Mesendoderm (in vitro differentiated cells): ENCODE data around the gene LIPG.

Source experiments
- DNase-seq: peaks from one replicate; pipeline ENCODE4 v3.0.0; 2013
- H2AK5ac ChIP-seq: 2 replicates; pipeline ENCODE4 v1.6.1; 2013; ENCODE audit warnings: low read length, inconsistent platforms
- H2BK120ac ChIP-seq: 2 replicates; pipeline ENCODE4 v1.6.1; 2013; ENCODE audit warnings: low read depth, mild to moderate bottlenecking, low read length, moderate library complexity, mixed read lengths
- H2BK15ac ChIP-seq: replicated peaks from 2 replicates; pipeline ENCODE4 v1.6.1; 2013; ENCODE audit warnings: low read depth, mild to moderate bottlenecking, moderate library complexity
- H2BK5ac ChIP-seq: 2 replicates; pipeline ENCODE4 v1.6.1; 2013; ENCODE audit warnings: low read length, inconsistent platforms
- H3K18ac ChIP-seq: 2 replicates; pipeline ENCODE4 v1.6.1; 2013; ENCODE audit warnings: mild to moderate bottlenecking, low read length, mixed read lengths
- H3K23ac ChIP-seq: one replicate; pipeline ENCODE4 v1.6.1; 2013; ENCODE audit warnings: low read length
- H3K27ac ChIP-seq: 2 replicates; pipeline ENCODE4 v1.5.1; 2013; ENCODE audit warnings: low read depth, mild to moderate bottlenecking, inconsistent platforms, low read length, moderate library complexity
- H3K27me3 ChIP-seq: 2 replicates; pipeline ENCODE4 v1.6.1; 2013; ENCODE audit warnings: low read length, control low read depth, mild to moderate bottlenecking, inconsistent platforms; ENCODE audit not compliant: insufficient read depth, poor library complexity
- H3K36me3 ChIP-seq: 2 replicates; pipeline ENCODE4 v1.6.1; 2013; ENCODE audit warnings: low read length, inconsistent platforms; ENCODE audit not compliant: control insufficient read depth, insufficient read depth
- H3K4ac ChIP-seq: one replicate; pipeline ENCODE4 v1.6.1; 2013; ENCODE audit warnings: low read depth, mild to moderate bottlenecking, low read length, moderate library complexity
- H3K4me1 ChIP-seq: 2 replicates; pipeline ENCODE4 v1.6.1; 2013; ENCODE audit warnings: low read depth, low read length, inconsistent platforms; ENCODE audit not compliant: control insufficient read depth
- H3K4me2 ChIP-seq: 2 replicates; pipeline ENCODE4 v1.6.1; 2013; ENCODE audit warnings: low read length
- H3K4me3 ChIP-seq: 2 replicates; pipeline ENCODE4 v1.5.1; 2013; ENCODE audit warnings: mild to moderate bottlenecking, low read length
- H3K56ac ChIP-seq: one replicate; pipeline ENCODE4 v1.6.1; 2013; ENCODE audit warnings: low read length
- H3K79me1 ChIP-seq: 2 replicates; pipeline ENCODE4 v1.6.1; 2013; ENCODE audit warnings: low read length, inconsistent platforms
- H3K79me2 ChIP-seq: 2 replicates; pipeline ENCODE4 v1.6.1; 2013; ENCODE audit warnings: mild to moderate bottlenecking, low read length; ENCODE audit not compliant: control insufficient read depth, insufficient read depth
- H3K9ac ChIP-seq: 2 replicates; pipeline ENCODE4 v1.6.1; 2013; ENCODE audit warnings: low read length, inconsistent platforms
- H4K5ac ChIP-seq: one replicate; pipeline ENCODE4 v1.6.1; 2013; ENCODE audit warnings: low read length
- H4K8ac ChIP-seq: one replicate; pipeline ENCODE4 v1.6.1; 2013; ENCODE audit warnings: low read depth, mild to moderate bottlenecking, control low read depth, low read length, moderate library complexity
- WGBS: extraction: QIAGEN DNeasy Blood & Tissue Kit; methylation state at CpG from one replicate; pipeline ENCODE4 v1.1.7; 2013; ENCODE audit warnings: low lambda C conversion rate, missing lambda C conversion rate; ENCODE audit not compliant: insufficient coverage; ENCODE audit errors: extremely low coverage; 5-methylcytosine and 5-hydroxymethylcytosine counted together

LIPG gene

GRCh38 chr18:49640741-49641140 is 78.9 kb downstream of the LIPG start:
- no CpG with 5 or more reads among the region's 6 CpGs for WGBS
- Histone ChIP-seq H3K4me1 (peaks cover 2% of the 10 kb centered on the region), H2AK5ac (no peak overlapping the region), H3K56ac (no peak overlapping the region), H3K27me3 (no peaks in the 10 kb centered on the region), H4K5ac (no peak overlapping the region), H3K4ac (no peak overlapping the region), H3K9ac (no peak overlapping the region), H3K36me3 (no peaks in the 10 kb centered on the region), H3K27ac (no peak overlapping the region), H3K4me3 (no peak overlapping the region), H3K4me2 (no peak overlapping the region), H3K18ac (no peak overlapping the region), H4K8ac (no peak overlapping the region), H2BK15ac (no peak overlapping the region), H3K79me1 (no peaks in the 10 kb centered on the region), H2BK120ac (no peak overlapping the region), H3K79me2 (no peaks in the 10 kb centered on the region), H2BK5ac (no peak overlapping the region), H3K23ac (no peak overlapping the region)
- no peak for DNase-seq

DNA sequence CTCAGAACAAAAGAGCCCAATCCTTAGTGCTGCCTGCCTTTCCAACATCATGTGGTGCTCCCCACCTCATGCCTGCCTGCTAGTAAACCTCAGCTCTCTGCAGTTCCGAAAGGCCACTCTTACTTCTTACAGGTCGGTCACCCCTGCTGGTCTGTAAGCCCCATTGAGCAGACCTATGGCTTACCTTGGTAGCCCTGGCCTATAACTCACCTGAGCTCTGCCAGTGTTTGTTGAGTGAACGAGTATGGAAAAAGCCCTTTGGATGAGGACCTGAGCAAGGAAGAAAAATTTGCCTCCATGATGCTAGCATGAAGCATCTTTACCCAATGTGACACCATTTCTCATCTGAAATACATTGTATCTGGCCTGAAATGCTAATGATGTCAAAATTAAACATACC is 83.3 kb downstream of the LIPG start:
- H3K4ac ChIP-seq, result no peak overlapping the region
- no peaks in the 10 kb centered on the region for H3K79me2 ChIP-seq
- no CpG with 5 or more reads among the region's 3 CpGs for WGBS

GRCh38 chr18:49645841-49646351 is 84.0 kb downstream of the LIPG start:
- H3K27ac ChIP-seq, result no peak overlapping the region

More for the DNA sequence above, 83.3 kb downstream of the LIPG start:
- Histone ChIP-seq H3K4me1 (peaks cover 3% of the 10 kb centered on the region), H2BK5ac (no peak overlapping the region), H3K18ac (no peak overlapping the region), H4K5ac (no peak overlapping the region), H3K79me1 (no peaks in the 10 kb centered on the region), H3K27ac (no peak overlapping the region), H3K4me3 (no peak overlapping the region), H2BK120ac (no peak overlapping the region), H3K4me2 (no peak overlapping the region), H4K8ac (no peak overlapping the region), H3K56ac (no peak overlapping the region), H3K36me3 (no peaks in the 10 kb centered on the region), H3K27me3 (no peaks in the 10 kb centered on the region), H2AK5ac (no peak overlapping the region), H2BK15ac (no peak overlapping the region), H3K9ac (no peak overlapping the region), H3K23ac (no peak overlapping the region)
- DNase-seq, result no peak

GRCh38 chr18:49646873-49647272 is 85.0 kb downstream of the LIPG start:
- Histone ChIP-seq H3K27ac (no peak overlapping the region), H3K4me1 (peaks cover 3% of the 10 kb centered on the region), H2BK5ac (no peak overlapping the region), H3K4ac (no peak overlapping the region), H3K79me2 (no peaks in the 10 kb centered on the region), H3K27me3 (no peaks in the 10 kb centered on the region), H4K8ac (no peak overlapping the region), H3K36me3 (no peaks in the 10 kb centered on the region), H3K56ac (no peak overlapping the region), H3K4me3 (no peak overlapping the region), H3K79me1 (no peaks in the 10 kb centered on the region), H3K9ac (no peak overlapping the region), H4K5ac (no peak overlapping the region), H3K4me2 (no peak overlapping the region), H2BK15ac (no peak overlapping the region), H3K23ac (no peak overlapping the region), H2BK120ac (no peak overlapping the region), H3K18ac (no peak overlapping the region), H2AK5ac (no peak overlapping the region)
- no peak for DNase-seq
- WGBS, result no CpG with 5 or more reads among the region's 3 CpGs

More at GRCh38 chr18:49645841-49646351, 84.0 kb downstream of the LIPG start:
- Histone ChIP-seq H3K79me2 (no peaks in the 10 kb centered on the region), H3K23ac (no peak overlapping the region), H2BK120ac (no peak overlapping the region), H4K5ac (no peak overlapping the region), H3K9ac (no peak overlapping the region), H3K4me3 (no peak overlapping the region), H3K27me3 (no peaks in the 10 kb centered on the region), H3K4ac (no peak overlapping the region), H3K4me2 (no peak overlapping the region), H2AK5ac (no peak overlapping the region), H3K4me1 (peaks cover 3% of the 10 kb centered on the region), H3K18ac (peak overlapping the region; percentile 8), H3K56ac (no peak overlapping the region), H3K36me3 (no peaks in the 10 kb centered on the region), H2BK15ac (no peak overlapping the region), H3K79me1 (no peaks in the 10 kb centered on the region), H2BK5ac (no peak overlapping the region), H4K8ac (no peak overlapping the region)
- peak; percentile 48 for DNase-seq
- WGBS, result no CpG with 5 or more reads among the region's 10 CpGs

DNA sequence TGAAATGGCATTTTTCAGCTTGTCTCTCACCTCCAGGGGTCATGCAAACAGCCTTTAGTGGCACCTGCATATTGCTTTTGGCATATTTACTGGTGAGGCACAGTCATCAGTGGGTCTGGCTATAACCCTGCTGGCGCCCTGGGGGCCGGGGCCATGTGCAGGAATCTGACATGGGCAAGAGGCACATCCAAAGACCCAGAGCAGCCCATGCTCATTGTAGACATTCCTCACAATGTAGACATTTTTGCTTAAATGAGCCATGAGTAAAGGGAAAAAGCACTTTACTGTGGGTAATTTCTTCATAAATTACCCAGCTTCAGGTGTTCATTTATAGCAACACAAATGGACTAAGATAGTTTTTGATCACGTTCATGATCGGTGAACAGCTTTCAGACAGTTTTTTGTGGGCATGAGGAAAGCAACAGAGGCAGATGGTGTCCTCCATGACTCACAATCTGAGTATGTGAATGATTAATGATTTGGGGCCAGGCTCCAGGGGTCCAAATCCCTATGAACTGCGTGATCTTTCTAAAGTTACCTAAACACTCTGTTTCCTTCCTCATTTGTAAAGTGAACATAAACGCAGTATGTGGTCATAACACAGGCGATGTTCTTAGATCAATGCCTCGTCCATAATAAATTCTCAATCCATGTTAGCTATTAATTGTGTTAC is 85.8 kb downstream of the LIPG start:
- H3K4me3 ChIP-seq, result no peak overlapping the region
- no peak overlapping the region for H2BK120ac ChIP-seq
- H3K4ac ChIP-seq, result no peak overlapping the region
- H3K56ac ChIP-seq, result no peak overlapping the region
- H3K79me1 ChIP-seq, result no peaks in the 10 kb centered on the region
- no peak overlapping the region for H3K4me2 ChIP-seq
- no peak overlapping the region for H4K8ac ChIP-seq
- no peak overlapping the region for H3K23ac ChIP-seq
- H3K79me2 ChIP-seq, result no peaks in the 10 kb centered on the region
- no peak overlapping the region for H4K5ac ChIP-seq
- no peak overlapping the region for H3K27ac ChIP-seq
- H3K4me1 ChIP-seq, result peaks cover 3% of the 10 kb centered on the region
- H2BK15ac ChIP-seq, result no peak overlapping the region
- no peak overlapping the region for H2AK5ac ChIP-seq
- no CpG with 5 or more reads among the region's 8 CpGs for WGBS
- DNase-seq, result no peak
- no peak overlapping the region for H2BK5ac ChIP-seq
- H3K18ac ChIP-seq, result no peak overlapping the region
- no peaks in the 10 kb centered on the region for H3K36me3 ChIP-seq
- H3K9ac ChIP-seq, result no peak overlapping the region
- H3K27me3 ChIP-seq, result no peaks in the 10 kb centered on the region

DNA sequence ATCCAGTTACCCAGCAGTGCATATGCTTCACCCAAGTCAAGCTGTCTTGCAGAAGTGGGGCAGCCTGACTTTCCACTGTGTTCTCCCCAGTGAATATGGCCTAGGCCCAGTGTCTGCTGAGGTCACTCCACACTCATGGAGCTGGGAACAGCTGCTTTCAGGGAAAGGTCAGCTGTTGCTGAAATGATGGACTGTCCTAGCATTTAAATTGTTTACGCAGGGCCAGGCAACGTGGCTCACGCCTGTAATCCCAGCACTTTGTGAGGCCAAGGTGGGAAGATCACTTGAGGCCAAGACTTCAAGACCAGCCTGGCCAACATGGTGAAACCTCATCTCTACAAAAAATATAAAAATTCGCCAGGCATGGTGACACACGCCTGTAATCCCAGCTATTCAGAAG is 86.5 kb downstream of the LIPG start:
- Histone ChIP-seq H3K4me1 (peaks cover 3% of the 10 kb centered on the region), H3K79me2 (no peaks in the 10 kb centered on the region), H4K5ac (no peak overlapping the region), H2BK5ac (no peak overlapping the region), H4K8ac (no peak overlapping the region), H2BK120ac (no peak overlapping the region), H2BK15ac (no peak overlapping the region), H3K27ac (no peak overlapping the region), H3K4ac (no peak overlapping the region), H3K23ac (no peak overlapping the region), H3K27me3 (no peaks in the 10 kb centered on the region), H3K36me3 (no peaks in the 10 kb centered on the region), H3K4me3 (no peak overlapping the region), H3K79me1 (no peaks in the 10 kb centered on the region), H3K18ac (no peak overlapping the region), H3K9ac (no peak overlapping the region), H3K4me2 (no peak overlapping the region), H2AK5ac (no peak overlapping the region), H3K56ac (no peak overlapping the region)
- WGBS, result no CpG with 5 or more reads among the region's 5 CpGs
- DNase-seq, result no peak
